WERI-Rb-1 (cell line): ENCODE results near the gene CLECL1.
A peak's percentile ranks its signal among the peaks of the same experiment; 100 is the strongest.
"Not testable (repeated sequence)": the region's sequence is repeated elsewhere in the genome, so short reads cannot be mapped to it uniquely, and the experiment has no call there.

Experiments
- DNase-seq: peaks from one replicate; pipeline ENCODE4 v3.0.0-alpha.2; 2020
- H3K27ac ChIP-seq: fragments of 250-450 bp; sonication (Bioruptor Pico); 2 replicates; pipeline ENCODE4 v1.5.1; 2020; ENCODE audit warnings: mild to moderate bottlenecking, moderate library complexity
- H3K27me3 ChIP-seq: fragments of 250-450 bp; sonication (Bioruptor Pico); 2 replicates; pipeline ENCODE4 v1.5.1; 2021; ENCODE audit warnings: mild to moderate bottlenecking, low read depth, moderate library complexity; ENCODE audit not compliant: insufficient read depth, severe bottlenecking
- H3K36me3 ChIP-seq: fragments of 250-450 bp; sonication (Bioruptor Pico); 2 replicates; pipeline ENCODE4 v1.5.1; 2020; ENCODE audit warnings: mild to moderate bottlenecking, moderate library complexity
- H3K4me3 ChIP-seq: 2 replicates; pipeline ENCODE4 v1.5.1; 2011; ENCODE audit warnings: low read depth, mild to moderate bottlenecking, control low read depth, low read length
- H3K9me3 ChIP-seq: fragments of 250-450 bp; sonication (Bioruptor Pico); 2 replicates; pipeline ENCODE4 v1.5.1; 2021; ENCODE audit warnings: mild to moderate bottlenecking, moderate library complexity; ENCODE audit not compliant: severe bottlenecking
- CTCF ChIP-seq: IDR thresholded peaks from 2 replicates; pipeline ENCODE4 v1.5.1; 2011; ENCODE audit warnings: low read depth, mild to moderate bottlenecking, control low read depth, inconsistent platforms, low read length

The CLECL1 gene

GRCh38 chr12:9687228-9687627, 45.7 kb downstream of the CLECL1 start:
- no peak overlapping the region for H3K4me3 ChIP-seq
- H3K27ac ChIP-seq: no peak overlapping the region
- no peak for TF ChIP-seq CTCF
- no peaks in the 10 kb centered on the region for H3K9me3 ChIP-seq
- no peaks in the 10 kb centered on the region for H3K27me3 ChIP-seq
- DNase-seq: no peak
- H3K36me3 ChIP-seq: no peaks in the 10 kb centered on the region

GRCh38 chr12:9685915-9686314, 47.0 kb downstream of the CLECL1 start:
- TF ChIP-seq CTCF: no peak
- Histone ChIP-seq H3K9me3 (no peaks in the 10 kb centered on the region), H3K27ac (no peak overlapping the region), H3K27me3 (no peaks in the 10 kb centered on the region), H3K36me3 (no peaks in the 10 kb centered on the region), H3K4me3 (no peak overlapping the region)
- no peak for DNase-seq

DNA sequence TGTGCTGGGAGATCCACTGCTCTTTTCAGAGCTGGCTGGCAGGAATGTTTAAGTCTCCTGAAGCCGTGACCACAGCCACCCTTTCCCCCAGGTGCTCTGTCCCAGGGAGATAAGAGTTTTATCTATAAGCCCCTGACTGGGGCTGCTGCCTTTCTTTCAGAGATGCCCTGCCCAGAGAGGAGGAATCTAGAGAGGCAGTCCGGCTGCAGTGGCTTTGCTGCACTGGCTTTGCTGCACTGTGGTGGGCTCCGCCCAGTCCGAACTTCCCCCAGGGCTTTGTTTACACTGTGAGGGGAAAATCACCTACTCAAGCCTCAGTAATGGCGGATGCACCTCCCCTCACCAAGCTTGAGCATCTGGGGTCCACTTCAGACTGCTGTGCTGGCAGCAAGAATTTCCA, 47.5 kb downstream of the CLECL1 start:
- not testable (repeated sequence) for H3K27ac ChIP-seq, H3K9me3 ChIP-seq, H3K36me3 ChIP-seq, H3K27me3 ChIP-seq, H3K4me3 ChIP-seq
- peak; percentile 12 for DNase-seq

- not testable (repeated sequence) for H3K36me3 ChIP-seq, DNase-seq, H3K27ac ChIP-seq, H3K27me3 ChIP-seq, H3K4me3 ChIP-seq, H3K9me3 ChIP-seq
Observed at GRCh38 chr12:9682949-9683348, 49.9 kb downstream of the CLECL1 start.

GRCh38 chr12:9682508-9682907, 50.4 kb downstream of the CLECL1 start:
- DNase-seq, H3K27ac ChIP-seq, H3K4me3 ChIP-seq, H3K9me3 ChIP-seq, H3K27me3 ChIP-seq, H3K36me3 ChIP-seq: not testable (repeated sequence)

DNA sequence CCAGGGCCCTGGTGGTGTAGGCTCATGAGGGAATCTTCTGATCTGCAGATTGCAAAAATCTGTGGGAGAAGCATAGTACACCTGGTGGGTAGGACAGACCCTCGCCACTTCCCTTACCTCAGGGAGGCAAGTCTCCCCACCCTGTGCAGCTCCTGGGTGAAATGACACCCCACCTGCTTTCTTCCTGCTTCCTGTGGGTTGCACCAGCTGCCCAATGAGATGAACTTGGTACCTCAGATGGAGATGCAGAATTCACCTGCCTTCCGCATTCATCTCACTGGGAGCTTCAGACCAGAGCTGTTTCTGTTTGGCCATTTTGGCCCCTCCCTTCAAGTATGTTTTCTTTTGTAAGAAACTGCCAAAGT, 58.7 kb downstream of the CLECL1 start:
- H3K36me3 ChIP-seq: no peaks in the 10 kb centered on the region
- H3K9me3 ChIP-seq: no peaks in the 10 kb centered on the region
- H3K4me3 ChIP-seq: no peak overlapping the region
- no peaks in the 10 kb centered on the region for H3K27me3 ChIP-seq
- no peak for DNase-seq
- H3K27ac ChIP-seq: no peak overlapping the region
- no peak for TF ChIP-seq CTCF

- Histone ChIP-seq H3K36me3 (no peaks in the 10 kb centered on the region), H3K27ac (no peak overlapping the region), H3K4me3 (no peak overlapping the region), H3K27me3 (no peaks in the 10 kb centered on the region), H3K9me3 (no peaks in the 10 kb centered on the region)
- DNase-seq: no peak
- TF ChIP-seq CTCF: no peak
Observed at GRCh38 chr12:9673404-9674225, 59.3 kb downstream of the CLECL1 start.
